Uterus (tissue), 4 donors: ENCODE data around the gene HNRNPU. TPM values are rescaled to one million over a fixed set of nuclear protein-coding genes. Genes with fewer than 3 reads are reported as not detected.

Source experiments
- DNase-seq, 2 donors: peaks; one replicate each; pipeline ENCODE4 v3.0.0-alpha.2; 2019 to 2020
- H3K27ac ChIP-seq, 2 donors: fragments of 200-600 bp; sonication (generic); 1 replicate in 1 of 2; 2 replicates in 1 of 2; pipeline ENCODE4 v1.5.1; 2016 to 2018
- H3K27me3 ChIP-seq, 2 donors: fragments of 200-600 bp; sonication (generic); one replicate each; pipeline ENCODE4 v1.5.1; 2018 to 2019; ENCODE audit warnings: control low read depth in 1 of 2
- H3K36me3 ChIP-seq, 2 donors: fragments of 200-600 bp; sonication (generic); one replicate each; pipeline ENCODE4 v1.5.1; 2019; ENCODE audit warnings: control low read depth in 1 of 2
- H3K4me1 ChIP-seq, 2 donors: fragments of 200-600 bp; sonication (generic); one replicate each; pipeline ENCODE4 v1.5.1; 2018 to 2019; ENCODE audit warnings: control low read depth in 1 of 2
- H3K4me3 ChIP-seq, 2 donors: fragments of 200-600 bp; sonication (generic); 1 replicate in 1 of 2; 2 replicates in 1 of 2; pipeline ENCODE4 v1.5.1; 2018 to 2019; ENCODE audit warnings: mild to moderate bottlenecking in 1 of 2
- H3K9me3 ChIP-seq, 2 donors: fragments of 200-600 bp; sonication (generic); one replicate each; pipeline ENCODE4 v1.5.1; 2019; ENCODE audit warnings: control low read depth in 1 of 2
- POLR2A ChIP-seq, 2 donors: fragments of 450-650 bp; IDR thresholded peaks; one replicate each; pipeline ENCODE4 v1.6.1; 2016; ENCODE audit warnings: antibody characterized with exemption in 2 of 2, mild to moderate bottlenecking in 1 of 2, moderate library complexity in 1 of 2
- intact Hi-C: fragments of 100-400 bp; cut with DNase I; formaldehyde crosslinking; loops from one replicate; pipeline ENCODE4 v1.15.1; 2023; ENCODE audit warnings: low total_unique reads
- total RNA-seq, 4 donors: library from RNA; depleted of rRNA in 3 of 4; stranded (reverse); fragments of >200 nt in 3 of 4; gene quantifications; one replicate each; pipeline versions ENCODE4 v1.1.0 to v1.2.4, GENCODE V29; 2014 to 2023
- TF ChIP-seq, protein P1 (sequence below), 4 experiments: fragments of 200-600 bp in 2 of 4; fragments of 450-650 bp in 2 of 4; sonication (generic) in 2 of 4; IDR thresholded peaks; one replicate each; pipeline ENCODE4 v1.5.1; 2016 to 2019; ENCODE audit warnings: antibody characterized with exemption in 4 of 4, mild to moderate bottlenecking in 2 of 4, moderate library complexity in 1 of 4
- donor health status: DM: yes; HTN: yes; CAD: no.

Gene HNRNPU
- total RNA-seq, 4 donors from 2014 or later, result 154 to 603 (median 269) TPM

DNA sequence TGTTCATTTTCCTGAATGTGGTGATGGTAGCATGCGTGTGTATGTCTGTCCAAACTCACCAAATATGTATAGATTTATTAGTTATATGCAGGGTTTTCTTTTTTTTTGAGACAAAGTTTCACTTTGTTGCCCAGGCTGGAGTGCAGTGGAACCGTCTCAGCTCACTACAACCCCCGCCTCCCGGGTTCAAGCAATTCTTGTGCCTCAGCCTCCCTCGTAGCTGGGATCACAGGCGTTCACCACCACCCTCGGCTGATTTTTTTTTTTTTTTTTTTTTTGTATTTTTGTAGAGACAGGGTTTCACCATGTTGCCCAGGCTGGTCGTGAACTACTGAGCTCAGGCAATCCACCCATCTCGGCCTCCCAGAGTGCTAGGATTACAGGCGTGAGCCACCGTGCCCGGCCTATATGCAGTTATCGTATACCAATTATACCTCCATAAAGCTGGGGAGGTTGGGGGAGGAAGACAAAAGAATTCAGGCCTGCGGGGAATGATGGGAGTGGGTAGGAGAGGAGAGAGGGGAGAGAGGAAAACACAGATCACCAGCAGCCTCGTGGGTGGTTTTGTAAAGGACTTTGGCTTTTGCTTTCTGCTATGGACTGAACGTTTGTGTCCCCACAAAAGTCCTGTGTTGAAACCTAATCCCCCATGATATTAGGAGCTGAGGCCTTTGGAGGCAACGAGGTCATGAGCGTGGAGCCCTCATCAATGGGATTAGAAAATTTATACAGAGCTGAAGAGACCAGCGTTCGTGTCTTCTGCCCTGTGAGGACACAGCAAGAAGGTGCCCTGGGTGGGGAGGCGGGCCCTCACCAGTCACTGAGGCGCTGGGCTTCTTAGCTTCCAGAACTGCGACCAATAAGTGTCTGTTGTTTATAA lies 4.4 kb upstream of the HNRNPU start:
- no peaks in the 10 kb centered on the region for H3K9me3 ChIP-seq
- no peaks in the 10 kb centered on the region for H3K36me3 ChIP-seq
- TF ChIP-seq, protein P1, sequence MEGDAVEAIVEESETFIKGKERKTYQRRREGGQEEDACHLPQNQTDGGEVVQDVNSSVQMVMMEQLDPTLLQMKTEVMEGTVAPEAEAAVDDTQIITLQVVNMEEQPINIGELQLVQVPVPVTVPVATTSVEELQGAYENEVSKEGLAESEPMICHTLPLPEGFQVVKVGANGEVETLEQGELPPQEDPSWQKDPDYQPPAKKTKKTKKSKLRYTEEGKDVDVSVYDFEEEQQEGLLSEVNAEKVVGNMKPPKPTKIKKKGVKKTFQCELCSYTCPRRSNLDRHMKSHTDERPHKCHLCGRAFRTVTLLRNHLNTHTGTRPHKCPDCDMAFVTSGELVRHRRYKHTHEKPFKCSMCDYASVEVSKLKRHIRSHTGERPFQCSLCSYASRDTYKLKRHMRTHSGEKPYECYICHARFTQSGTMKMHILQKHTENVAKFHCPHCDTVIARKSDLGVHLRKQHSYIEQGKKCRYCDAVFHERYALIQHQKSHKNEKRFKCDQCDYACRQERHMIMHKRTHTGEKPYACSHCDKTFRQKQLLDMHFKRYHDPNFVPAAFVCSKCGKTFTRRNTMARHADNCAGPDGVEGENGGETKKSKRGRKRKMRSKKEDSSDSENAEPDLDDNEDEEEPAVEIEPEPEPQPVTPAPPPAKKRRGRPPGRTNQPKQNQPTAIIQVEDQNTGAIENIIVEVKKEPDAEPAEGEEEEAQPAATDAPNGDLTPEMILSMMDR (IDR thresholded peaks at IDR 0.05), result no peak
- H3K4me3 ChIP-seq, result no peak overlapping the region
- H3K4me1 ChIP-seq, result no peaks in the 10 kb centered on the region
- no peak overlapping the region for H3K27ac ChIP-seq
- DNase-seq, result no peak
- H3K27me3 ChIP-seq, result no peaks in the 10 kb centered on the region
- intact Hi-C loops, result no loop called here

DNA sequence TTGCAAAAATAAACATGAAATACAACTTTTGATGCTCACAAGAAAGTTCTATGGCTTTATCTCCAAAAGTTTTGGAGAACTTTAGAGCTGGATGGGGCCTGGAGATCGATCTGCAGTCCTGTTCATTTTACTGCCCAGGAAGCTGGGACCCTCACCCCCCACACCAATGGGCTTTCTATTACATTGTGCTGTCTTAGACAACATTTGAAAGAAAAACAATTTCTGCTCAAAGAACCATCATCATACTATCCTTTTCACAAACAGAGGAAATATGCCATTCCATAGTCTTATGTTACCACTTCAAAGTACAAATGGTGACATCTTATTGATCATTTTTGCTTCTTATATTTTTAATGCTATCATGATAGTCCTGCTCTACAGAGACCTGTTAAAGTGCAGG lies 2.0 kb upstream of the HNRNPU start:
- intact Hi-C loops, result no loop called here
- Histone ChIP-seq H3K4me1 (no peaks in the 10 kb centered on the region), H3K27ac (peak overlapping the region; percentile 99 to 100), H3K27me3 (no peaks in the 10 kb centered on the region), H3K9me3 (no peaks in the 10 kb centered on the region), H3K4me3 (no peak overlapping the region), H3K36me3 (no peaks in the 10 kb centered on the region)
- TF ChIP-seq, protein P1 (IDR thresholded peaks at IDR 0.05), result no peak
- no peak for TF ChIP-seq POLR2A (IDR thresholded peaks at IDR 0.05)
- DNase-seq, result no peak

- H3K4me1 ChIP-seq, result no peaks in the 10 kb centered on the region
- intact Hi-C loops, result loop anchor here (2.0 kb wide), 2 partner anchors 31 to 105 kb away; partner anchors contain the start of gene COX20
These were observed 1.5 kb upstream of the HNRNPU start for GRCh38 chr1:244865820-244866219.

GRCh38 chr1:244865028-244865371 lies 657 bp upstream of the HNRNPU start:
- peaks cover 2 to 5% of the 10 kb centered on the region in 2 donors for H3K4me1 ChIP-seq
- DNase-seq, result peak; percentile 20 to 38
- no peaks in the 10 kb centered on the region for H3K9me3 ChIP-seq
- H3K27me3 ChIP-seq, result no peaks in the 10 kb centered on the region
- intact Hi-C loops, result loop anchor here (2.0 kb wide), 2 partner anchors 30 to 106 kb away; partner anchors contain the start of gene COX20
- peak overlapping the region; percentile 93 to 94 for H3K4me3 ChIP-seq
- H3K27ac ChIP-seq, result peak overlapping the region; percentile 99 to 100
- H3K36me3 ChIP-seq, result no peaks in the 10 kb centered on the region
- TF ChIP-seq, protein P1 (IDR thresholded peaks at IDR 0.05), result no peak
- no peak for TF ChIP-seq POLR2A (IDR thresholded peaks at IDR 0.05)

More at GRCh38 chr1:244865820-244866219, 1.5 kb upstream of the HNRNPU start:
- TF ChIP-seq, protein P1 (IDR thresholded peaks at IDR 0.05), result no peak
- H3K27ac ChIP-seq, result peak overlapping the region; percentile 99 to 100
- no peak for DNase-seq
- no peaks in the 10 kb centered on the region for H3K36me3 ChIP-seq
- no peaks in the 10 kb centered on the region for H3K27me3 ChIP-seq
- no peak overlapping the region for H3K4me3 ChIP-seq
- no peaks in the 10 kb centered on the region for H3K9me3 ChIP-seq
